B cell (primary cell): ENCODE results near the gene IFT122. TPM values are rescaled to one million over a fixed set of nuclear protein-coding genes. Genes with fewer than 3 reads are reported as not detected.
"Not testable (repeated sequence)": the region's sequence is repeated elsewhere in the genome, so short reads cannot be mapped to it uniquely, and the experiment has no call there.

Experiments used
- ATAC-seq: fragments of 200-7000 bp; cut with Tn5 transposase; one replicate; pipeline ENCODE4 v1.10.0; 2021; ENCODE audit warnings: low read depth, mild to moderate bottlenecking, moderate number of reproducible peaks, moderate library complexity
- CTCF ChIA-PET: fragments of 350-600 bp; sonication (Branson Sonifier 250); formaldehyde crosslinking; loops from one replicate; lab custom pipeline; 2021; ENCODE audit warnings: antibody characterized with exemption, inconsistent platforms; lab: Charles Lee
- POLR2A ChIA-PET: fragments of 350-600 bp; sonication (Branson Sonifier 250); formaldehyde crosslinking; loops from one replicate; lab custom pipeline; 2021; ENCODE audit warnings: antibody characterized with exemption; lab: Charles Lee
- DNase-seq: peaks from one replicate; pipeline ENCODE4 v3.0.0; 2013
- H2AFZ ChIP-seq: 2 replicates; pipeline ENCODE4 v1.6.1; 2012; ENCODE audit warnings: mild to moderate bottlenecking, low read depth, low read length; ENCODE audit not compliant: insufficient read depth, poor library complexity, severe bottlenecking
- H3K27ac ChIP-seq, 2 donors: 1 replicate in 1 of 2; 2 replicates in 1 of 2; pipeline ENCODE4 v1.5.1; 2012 to 2013; ENCODE audit warnings: low read length in 2 of 2, mild to moderate bottlenecking in 2 of 2, moderate library complexity in 1 of 2
- H3K27me3 ChIP-seq, 4 experiments: fragments of 200-600 bp in 1 of 4; sonication (generic) in 1 of 4; replicated peaks in 1 of 4; 1 replicate in 2 of 4; 2 replicates in 2 of 4; pipeline versions ENCODE4 v1.6.1 to v1.7.0; 2013 to 2016; ENCODE audit warnings: low read length in 3 of 4, mild to moderate bottlenecking in 2 of 4, mixed read lengths in 1 of 4, moderate library complexity in 1 of 4; ENCODE audit not compliant: insufficient read depth in 4 of 4, control insufficient read depth in 3 of 4; ENCODE audit errors: control extremely low read depth in 1 of 4
- H3K36me3 ChIP-seq, 2 experiments: replicated peaks in 1 of 2; 1 replicate in 1 of 2; 2 replicates in 1 of 2; pipeline versions ENCODE4 v1.6.1 to v1.7.1; 2013; ENCODE audit warnings: low read length in 1 of 2; ENCODE audit not compliant: insufficient read depth in 2 of 2, control insufficient read depth in 1 of 2; ENCODE audit errors: control extremely low read depth in 1 of 2, extremely low read depth in 1 of 2
- H3K4me1 ChIP-seq, 2 donors: fragments of 200-600 bp in 1 of 2; sonication (generic) in 1 of 2; 1 replicate in 1 of 2; 2 replicates in 1 of 2; pipeline versions ENCODE4 v1.5.1 to v1.6.1; 2013 to 2017; ENCODE audit warnings: low read length in 2 of 2; ENCODE audit not compliant: control insufficient read depth in 2 of 2, insufficient read depth in 2 of 2
- H3K4me2 ChIP-seq: replicated peaks from 2 replicates; pipeline ENCODE3; 2012; ENCODE audit warnings: mild to moderate bottlenecking, low read depth, low read length; ENCODE audit not compliant: poor library complexity, severe bottlenecking
- H3K4me3 ChIP-seq, 5 experiments: fragments of 200-600 bp in 1 of 5; sonication (generic) in 1 of 5; 1 replicate in 3 of 5; 2 replicates in 2 of 5; pipeline versions ENCODE4 v1.5.1 to v1.7.0; 2011 to 2016; ENCODE audit warnings: low read length in 4 of 5, mild to moderate bottlenecking in 4 of 5, low read depth in 2 of 5, control low read depth in 1 of 5, moderate library complexity in 1 of 5; ENCODE audit not compliant: insufficient read depth in 1 of 5; ENCODE audit errors: control extremely low read depth in 1 of 5, extremely low read depth in 1 of 5
- H3K79me2 ChIP-seq: fragments of 200-600 bp; sonication (generic); one replicate; pipeline ENCODE4 v1.6.0; 2016; ENCODE audit warnings: low read length; ENCODE audit not compliant: control insufficient read depth, insufficient read depth
- H3K9ac ChIP-seq: fragments of 200-600 bp; sonication (generic); 2 replicates; pipeline ENCODE4 v1.6.1; 2017; ENCODE audit warnings: mild to moderate bottlenecking, low read length, moderate library complexity
- H3K9me3 ChIP-seq, 3 donors: one replicate each; pipeline versions ENCODE4 v1.6.1 to v1.7.1; 2013; ENCODE audit warnings: low read length in 2 of 3; ENCODE audit not compliant: control insufficient read depth in 2 of 3, insufficient read depth in 1 of 3; ENCODE audit errors: control extremely low read depth in 1 of 3
- H4K20me1 ChIP-seq: 2 replicates; pipeline ENCODE4 v1.6.0; 2012; ENCODE audit warnings: mild to moderate bottlenecking, low read length; ENCODE audit not compliant: insufficient read depth, control insufficient read depth, poor library complexity, severe bottlenecking
- H3K27ac Mint-ChIP-seq: one replicate; pipeline ENCODE4 v1.8.0; 2021; ENCODE audit warnings: mixed read lengths
- H3K27me3 Mint-ChIP-seq: one replicate; pipeline ENCODE4 v1.8.0; 2021; ENCODE audit warnings: mixed read lengths
- H3K4me1 Mint-ChIP-seq: one replicate; pipeline ENCODE4 v1.8.0; 2021; ENCODE audit warnings: mixed read lengths
- H3K4me3 Mint-ChIP-seq: one replicate; pipeline ENCODE4 v1.8.0; 2021; ENCODE audit warnings: mixed read lengths
- H3K9me3 Mint-ChIP-seq: one replicate; pipeline ENCODE4 v1.8.0; 2022; ENCODE audit warnings: mixed read lengths; ENCODE audit not compliant: insufficient read depth
- EZH2 ChIP-seq: IDR thresholded peaks from 2 replicates; pipeline ENCODE4 v1.6.1; 2012; ENCODE audit warnings: borderline replicate concordance, low read depth, mild to moderate bottlenecking, moderate library complexity, low read length; ENCODE audit not compliant: insufficient read depth, poor library complexity, severe bottlenecking
- WGBS: methylation state at CpG from one replicate; pipeline ENCODE4 v1.1.5; 2013; ENCODE audit warnings: missing lambda C conversion rate; ENCODE audit not compliant: insufficient coverage; 5-methylcytosine and 5-hydroxymethylcytosine counted together
- intact Hi-C: fragments of 100-400 bp; cut with micrococcal nuclease; formaldehyde crosslinking; loops from one replicate; pipeline ENCODE4 v1.10.0; 2022
- polyA plus RNA-seq: library from polyadenylated mRNA; depleted of rRNA; stranded (reverse); fragments of >200 nt; gene quantifications from 2 replicates; pipeline ENCODE4 v1.2.3, GENCODE V29; 2012
- total RNA-seq, 2 donors: library from RNA; stranded (reverse); fragments of 120-200 nt in 1 of 2; gene quantifications; 1 replicate in 1 of 2; 2 replicates in 1 of 2; pipeline versions ENCODE4 v1.2.3 to v1.2.4, GENCODE V29; 2013 to 2022
- TF ChIP-seq, protein P1 (sequence below): fragments of 200-600 bp; IDR thresholded peaks from one replicate; pipeline ENCODE4 v1.8.0; 2022; ENCODE audit warnings: antibody characterized with exemption, mild to moderate bottlenecking

The IFT122 gene
- total and polyA plus RNA-seq, 2 donors (not counting 1 experiment from before 2014, with no cell fraction given), result 14.0 to 34.3 TPM

DNA sequence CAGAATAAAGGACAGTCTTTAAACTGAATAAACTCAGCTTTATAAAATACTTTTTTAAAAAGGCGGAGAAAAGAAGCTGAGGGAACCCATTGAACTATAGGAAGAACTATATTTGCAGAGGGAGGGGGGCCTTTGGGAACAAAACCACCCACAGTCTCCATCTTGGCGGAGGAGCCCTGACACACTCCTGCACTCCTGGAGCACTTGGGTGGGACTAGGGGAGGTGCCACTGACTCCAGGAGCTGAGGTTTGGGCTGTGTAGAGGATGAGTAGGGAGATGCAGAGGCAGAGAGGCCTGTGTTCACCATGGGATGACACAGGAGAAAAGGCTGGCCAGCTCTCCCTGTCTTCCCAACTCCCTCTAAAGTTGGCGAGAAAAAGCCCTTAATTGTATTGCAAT is 35.8 kb downstream of the IFT122 start:
- no peak overlapping the region for H3K4me3 Mint-ChIP-seq
- Histone ChIP-seq H4K20me1 (no peaks in the 10 kb centered on the region), H3K27ac (no peak overlapping the region), H3K36me3 (peaks cover 0 to 6% of the 10 kb centered on the region in 2 experiments), H2AFZ (no peak overlapping the region), H3K9me3 (no peaks in the 10 kb centered on the region), H3K27me3 (no peaks in the 10 kb centered on the region), H3K79me2 (no peaks in the 10 kb centered on the region), H3K4me1 (no peaks in the 10 kb centered on the region), H3K4me3 (no peak overlapping the region), H3K9ac (no peak overlapping the region), H3K4me2 (no peak overlapping the region)
- intact Hi-C loops, result no loop called here
- 100% methylated on average over 1 of the region's 3 CpGs for WGBS
- ChIA-PET POLR2A (no interaction called here), CTCF (no interaction called here)
- no peak for TF ChIP-seq EZH2
- TF ChIP-seq, protein P1, sequence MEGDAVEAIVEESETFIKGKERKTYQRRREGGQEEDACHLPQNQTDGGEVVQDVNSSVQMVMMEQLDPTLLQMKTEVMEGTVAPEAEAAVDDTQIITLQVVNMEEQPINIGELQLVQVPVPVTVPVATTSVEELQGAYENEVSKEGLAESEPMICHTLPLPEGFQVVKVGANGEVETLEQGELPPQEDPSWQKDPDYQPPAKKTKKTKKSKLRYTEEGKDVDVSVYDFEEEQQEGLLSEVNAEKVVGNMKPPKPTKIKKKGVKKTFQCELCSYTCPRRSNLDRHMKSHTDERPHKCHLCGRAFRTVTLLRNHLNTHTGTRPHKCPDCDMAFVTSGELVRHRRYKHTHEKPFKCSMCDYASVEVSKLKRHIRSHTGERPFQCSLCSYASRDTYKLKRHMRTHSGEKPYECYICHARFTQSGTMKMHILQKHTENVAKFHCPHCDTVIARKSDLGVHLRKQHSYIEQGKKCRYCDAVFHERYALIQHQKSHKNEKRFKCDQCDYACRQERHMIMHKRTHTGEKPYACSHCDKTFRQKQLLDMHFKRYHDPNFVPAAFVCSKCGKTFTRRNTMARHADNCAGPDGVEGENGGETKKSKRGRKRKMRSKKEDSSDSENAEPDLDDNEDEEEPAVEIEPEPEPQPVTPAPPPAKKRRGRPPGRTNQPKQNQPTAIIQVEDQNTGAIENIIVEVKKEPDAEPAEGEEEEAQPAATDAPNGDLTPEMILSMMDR, result no peak
- ATAC-seq (no peak), DNase-seq (no peak)
- H3K4me1 Mint-ChIP-seq, result no peaks in the 10 kb centered on the region
- no peaks in the 10 kb centered on the region for H3K9me3 Mint-ChIP-seq
- no peaks in the 10 kb centered on the region for H3K27me3 Mint-ChIP-seq
- H3K27ac Mint-ChIP-seq, result no peak overlapping the region

DNA sequence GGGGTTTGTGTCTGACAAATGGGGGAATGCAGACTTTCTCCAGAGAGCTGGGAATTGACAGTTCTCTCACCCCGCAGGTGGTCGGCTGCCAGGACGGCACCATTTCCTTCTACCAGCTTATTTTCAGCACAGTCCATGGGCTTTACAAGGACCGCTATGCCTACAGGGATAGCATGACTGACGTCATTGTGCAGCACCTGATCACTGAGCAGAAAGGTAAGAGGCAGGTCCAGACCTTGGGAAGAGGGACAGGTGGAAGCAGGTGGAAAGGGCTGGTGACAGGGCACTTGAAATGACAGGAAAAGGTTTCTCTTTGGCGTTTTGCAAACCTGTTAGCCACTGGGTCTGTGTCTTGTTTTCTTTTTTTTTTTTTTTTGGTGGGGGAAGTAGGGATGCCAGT is 36.6 kb downstream of the IFT122 start:
- H3K36me3 ChIP-seq, result peaks cover 0 to 6% of the 10 kb centered on the region in 2 experiments
- H3K27me3 ChIP-seq, result no peaks in the 10 kb centered on the region

DNA sequence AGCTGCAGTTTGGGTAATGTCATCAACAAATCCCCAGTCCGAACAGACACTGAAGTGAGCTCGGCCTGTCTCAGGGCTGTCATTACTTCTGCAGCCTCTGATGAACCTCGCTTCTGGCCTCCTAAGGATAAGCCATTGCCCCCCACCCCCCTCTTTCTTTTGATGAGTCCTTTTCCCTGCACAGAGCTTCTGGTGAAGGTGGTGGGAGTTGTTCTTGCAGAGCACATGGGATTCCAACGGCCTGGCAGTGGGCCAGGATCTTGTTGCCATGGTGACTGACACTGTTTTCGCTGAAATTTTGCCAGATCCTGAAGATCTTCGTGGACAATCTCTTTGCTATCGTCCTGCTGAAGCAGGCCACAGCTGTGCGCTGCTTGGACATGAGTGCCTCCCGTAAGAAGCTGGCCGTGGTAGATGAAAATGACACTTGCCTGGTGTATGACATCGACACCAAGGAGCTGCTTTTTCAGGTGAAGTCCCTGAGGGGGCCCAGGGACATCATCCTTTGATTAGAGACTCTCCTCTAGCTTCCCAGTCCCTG is 41.3 kb downstream of the IFT122 start:
- H3K4me1 ChIP-seq, intact Hi-C loops, H3K36me3 ChIP-seq, H3K27me3 Mint-ChIP-seq, H3K9me3 Mint-ChIP-seq, CTCF ChIA-PET, H3K4me3 Mint-ChIP-seq, H2AFZ ChIP-seq, H3K79me2 ChIP-seq, H3K27me3 ChIP-seq, H3K4me3 ChIP-seq, H4K20me1 ChIP-seq, H3K27ac ChIP-seq, H3K27ac Mint-ChIP-seq, H3K9ac ChIP-seq, H3K4me1 Mint-ChIP-seq, POLR2A ChIA-PET, DNase-seq, H3K4me2 ChIP-seq, ATAC-seq, H3K9me3 ChIP-seq: not testable (repeated sequence)
- WGBS, result 100% methylated on average over 2 of the region's 11 CpGs

More for the DNA sequence above, 36.6 kb downstream of the IFT122 start:
- Histone ChIP-seq H4K20me1 (no peaks in the 10 kb centered on the region), H3K4me3 (no peak overlapping the region), H3K9me3 (no peaks in the 10 kb centered on the region), H3K4me1 (no peaks in the 10 kb centered on the region), H3K9ac (no peak overlapping the region), H3K4me2 (no peak overlapping the region), H3K27ac (no peak overlapping the region), H2AFZ (no peak overlapping the region), H3K79me2 (no peaks in the 10 kb centered on the region)
- ATAC-seq, result no peak
- ChIA-PET POLR2A (no interaction called here), CTCF (no interaction called here)
- Mint-ChIP-seq H3K4me3 (no peak overlapping the region), H3K9me3 (no peaks in the 10 kb centered on the region), H3K27me3 (no peaks in the 10 kb centered on the region), H3K4me1 (no peaks in the 10 kb centered on the region), H3K27ac (no peak overlapping the region)
- intact Hi-C loops, result no loop called here
- no peak for DNase-seq
- no peak for TF ChIP-seq EZH2
- TF ChIP-seq, protein P1, result no peak
- 100% methylated on average over 5 of the region's 6 CpGs for WGBS
